ENCODE results near the gene ASIC3. TPM values are rescaled to one million over a fixed set of nuclear protein-coding genes. Genes with fewer than 3 reads are reported as not detected.

ASIC3 gene
- polyA plus RNA-seq, 3 donors, result 2.0 TPM; not detected in 2

GRCh38 chr7:151017370-151017952 is 30.9 kb upstream of the ASIC3 start:
- peaks cover 0 to 6% of the 10 kb centered on the region in 2 donors for H3K9me3 ChIP-seq (replicated peaks in 1 of 2; ENCODE audit: control insufficient read depth in 1 of 2, insufficient read depth in 1 of 2, low read length in 2 of 2)
- peaks cover 61 to 88% (median 72%) of the 10 kb centered on the region in 3 donors for H3K27me3 Mint-ChIP-seq (ENCODE audit: low read depth in 3 of 3)
- H3K4me3 Mint-ChIP-seq, result peak overlapping the region in 1 of 2 donors; percentile 88
- H3K4me1 ChIP-seq (ENCODE audit: control insufficient read depth in 1 of 2, insufficient read depth in 2 of 2, low read length in 2 of 2), result peaks cover 31 to 46% of the 10 kb centered on the region in 2 donors
- H3K36me3 ChIP-seq (replicated peaks in 1 of 2; ENCODE audit: control insufficient read depth in 1 of 2, insufficient read depth in 2 of 2, low read length in 2 of 2), result no peaks in the 10 kb centered on the region
- H3K9me3 Mint-ChIP-seq, result peaks cover 0 to 16% (median 3%) of the 10 kb centered on the region in 7 donors
- WGBS (ENCODE audit: insufficient coverage), result 44% methylated on average over 9 of the region's 13 CpGs
- no peak for DNase-seq
- peaks cover 41% of the 10 kb centered on the region for H3K4me1 Mint-ChIP-seq
- H3K36me3 Mint-ChIP-seq, result peaks cover 3 to 4% of the 10 kb centered on the region in 2 donors
- no peak overlapping the region for H3K27ac ChIP-seq (ENCODE audit: low read depth in 1 of 2, low read length in 2 of 2)
- H3K27me3 ChIP-seq (ENCODE audit: control insufficient read depth in 2 of 2, insufficient read depth in 2 of 2, low read length in 2 of 2), result peaks cover 23 to 60% of the 10 kb centered on the region in 2 donors
- H3K4me2 ChIP-seq (replicated peaks; ENCODE audit: extremely low read depth, low read length, poor library complexity, severe bottlenecking), result peak overlapping the region; percentile 51
- no peak overlapping the region for H2AFZ ChIP-seq (ENCODE audit: insufficient read depth, low read depth, low read length, poor library complexity, severe bottlenecking)
- H3K79me2 ChIP-seq (ENCODE audit: insufficient read depth, low read length), result no peaks in the 10 kb centered on the region
- no peaks in the 10 kb centered on the region for H4K20me1 ChIP-seq (ENCODE audit: insufficient read depth, low read length)
- H3K4me3 ChIP-seq (replicated peaks in 1 of 3; ENCODE audit: low read depth in 2 of 3, low read length in 3 of 3), result no peak overlapping the region
- peak overlapping the region in 3 of 7 donors; percentile 6 to 50 (median 30) for H3K27ac Mint-ChIP-seq
- intact Hi-C loops (cut with micrococcal nuclease), result loop anchor here in 1 of 2 donors (5.0 kb wide), 1 partner anchor 95 kb away; no protein-coding TSS in a partner anchor
- TF ChIP-seq, protein P1, sequence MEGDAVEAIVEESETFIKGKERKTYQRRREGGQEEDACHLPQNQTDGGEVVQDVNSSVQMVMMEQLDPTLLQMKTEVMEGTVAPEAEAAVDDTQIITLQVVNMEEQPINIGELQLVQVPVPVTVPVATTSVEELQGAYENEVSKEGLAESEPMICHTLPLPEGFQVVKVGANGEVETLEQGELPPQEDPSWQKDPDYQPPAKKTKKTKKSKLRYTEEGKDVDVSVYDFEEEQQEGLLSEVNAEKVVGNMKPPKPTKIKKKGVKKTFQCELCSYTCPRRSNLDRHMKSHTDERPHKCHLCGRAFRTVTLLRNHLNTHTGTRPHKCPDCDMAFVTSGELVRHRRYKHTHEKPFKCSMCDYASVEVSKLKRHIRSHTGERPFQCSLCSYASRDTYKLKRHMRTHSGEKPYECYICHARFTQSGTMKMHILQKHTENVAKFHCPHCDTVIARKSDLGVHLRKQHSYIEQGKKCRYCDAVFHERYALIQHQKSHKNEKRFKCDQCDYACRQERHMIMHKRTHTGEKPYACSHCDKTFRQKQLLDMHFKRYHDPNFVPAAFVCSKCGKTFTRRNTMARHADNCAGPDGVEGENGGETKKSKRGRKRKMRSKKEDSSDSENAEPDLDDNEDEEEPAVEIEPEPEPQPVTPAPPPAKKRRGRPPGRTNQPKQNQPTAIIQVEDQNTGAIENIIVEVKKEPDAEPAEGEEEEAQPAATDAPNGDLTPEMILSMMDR (IDR thresholded peaks at IDR 0.05), result no peak
- no peak overlapping the region for H3K9ac ChIP-seq (ENCODE audit: insufficient read depth, low read length, poor library complexity, severe bottlenecking)

DNA sequence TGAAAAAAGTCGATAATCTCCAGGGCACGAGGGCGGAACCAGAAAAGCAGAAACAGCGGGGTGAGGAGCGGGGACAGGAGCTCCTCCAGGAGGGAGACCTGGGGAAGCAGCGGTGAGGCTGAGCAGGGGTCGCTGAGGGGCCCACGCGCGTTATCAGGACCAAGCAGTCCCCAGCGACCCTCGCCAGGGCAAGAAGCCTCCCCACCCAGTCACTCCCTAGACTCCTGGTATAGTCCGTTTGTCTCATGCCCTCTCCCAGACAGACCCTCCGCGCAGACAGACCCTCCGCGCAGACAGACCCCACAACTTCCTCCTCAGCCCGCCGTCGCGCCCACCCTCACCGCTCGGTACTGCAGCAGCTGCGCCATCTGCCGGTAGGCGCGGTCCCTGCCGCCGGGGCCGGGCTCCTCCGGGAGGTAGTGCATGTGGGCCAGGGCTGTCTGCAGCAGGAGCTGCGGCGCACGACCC is 30.3 kb upstream of the ASIC3 start:
- H3K9ac ChIP-seq (ENCODE audit: insufficient read depth, low read length, poor library complexity, severe bottlenecking), result no peak overlapping the region
- Mint-ChIP-seq H3K27ac (peak overlapping the region in 5 of 7 donors; percentile 30 to 78 (median 70)), H3K9me3 (peaks cover 0 to 16% (median 3%) of the 10 kb centered on the region in 7 donors), H3K27me3 (ENCODE audit: low read depth in 3 of 3) (peaks cover 57 to 86% (median 67%) of the 10 kb centered on the region in 3 donors), H3K4me1 (peaks cover 35% of the 10 kb centered on the region), H3K36me3 (peaks cover 3 to 4% of the 10 kb centered on the region in 2 donors), H3K4me3 (peak overlapping the region; percentile 56 to 88)
- intact Hi-C loops (cut with micrococcal nuclease), result loop anchor here in 1 of 2 donors (5.0 kb wide), 1 partner anchor 94 kb away; no protein-coding TSS in a partner anchor
- under 1% methylated on average over 34 of the region's 34 CpGs for WGBS (ENCODE audit: insufficient coverage)
- peaks cover 0 to 6% of the 10 kb centered on the region in 2 donors for H3K9me3 ChIP-seq (replicated peaks in 1 of 2; ENCODE audit: control insufficient read depth in 1 of 2, insufficient read depth in 1 of 2, low read length in 2 of 2)
- H3K4me2 ChIP-seq (replicated peaks; ENCODE audit: extremely low read depth, low read length, poor library complexity, severe bottlenecking), result peak overlapping the region; percentile 51
- H3K27ac ChIP-seq (ENCODE audit: low read depth in 1 of 2, low read length in 2 of 2), result no peak overlapping the region
- H3K4me1 ChIP-seq (ENCODE audit: control insufficient read depth in 1 of 2, insufficient read depth in 2 of 2, low read length in 2 of 2), result peaks cover 29 to 44% of the 10 kb centered on the region in 2 donors
- peak overlapping the region; percentile 35 for H2AFZ ChIP-seq (ENCODE audit: insufficient read depth, low read depth, low read length, poor library complexity, severe bottlenecking)
- H3K79me2 ChIP-seq (ENCODE audit: insufficient read depth, low read length), result no peaks in the 10 kb centered on the region
- H3K27me3 ChIP-seq (ENCODE audit: control insufficient read depth in 2 of 2, insufficient read depth in 2 of 2, low read length in 2 of 2), result peaks cover 23 to 54% of the 10 kb centered on the region in 2 donors
- H3K36me3 ChIP-seq (replicated peaks in 1 of 2; ENCODE audit: control insufficient read depth in 1 of 2, insufficient read depth in 2 of 2, low read length in 2 of 2), result no peaks in the 10 kb centered on the region
- DNase-seq, result peak; percentile 29 to 45 (median 39)
- H3K4me3 ChIP-seq (replicated peaks in 1 of 3; ENCODE audit: low read depth in 2 of 3, low read length in 3 of 3), result peak overlapping the region in 1 of 3 experiments; percentile 51
- TF ChIP-seq, protein P1 (IDR thresholded peaks at IDR 0.05), result peak; percentile 91
- H4K20me1 ChIP-seq (ENCODE audit: insufficient read depth, low read length), result no peaks in the 10 kb centered on the region
